Measurements from ENCODE around the gene ILKAP.

DNA sequence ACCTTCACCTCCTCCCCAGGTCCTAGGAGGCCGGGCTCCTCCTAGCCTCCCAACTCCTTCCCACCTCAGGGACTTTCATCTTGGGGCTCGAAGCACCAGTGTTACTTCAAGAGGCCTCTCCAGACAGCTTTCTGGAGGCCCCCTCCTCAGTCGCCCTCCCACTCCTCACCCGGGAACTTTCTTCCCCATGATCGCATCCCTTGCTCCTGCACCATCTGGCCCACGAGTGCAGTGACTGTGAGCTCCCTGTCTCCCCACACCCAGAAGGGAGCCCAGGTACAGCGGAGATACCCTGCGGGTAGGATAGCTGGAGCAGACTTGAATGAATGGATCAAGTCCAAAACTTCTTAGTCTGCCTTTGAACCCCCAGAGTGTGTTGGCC lies 38.6 kb downstream of the ILKAP start:
- TF ChIP-seq, protein P1, sequence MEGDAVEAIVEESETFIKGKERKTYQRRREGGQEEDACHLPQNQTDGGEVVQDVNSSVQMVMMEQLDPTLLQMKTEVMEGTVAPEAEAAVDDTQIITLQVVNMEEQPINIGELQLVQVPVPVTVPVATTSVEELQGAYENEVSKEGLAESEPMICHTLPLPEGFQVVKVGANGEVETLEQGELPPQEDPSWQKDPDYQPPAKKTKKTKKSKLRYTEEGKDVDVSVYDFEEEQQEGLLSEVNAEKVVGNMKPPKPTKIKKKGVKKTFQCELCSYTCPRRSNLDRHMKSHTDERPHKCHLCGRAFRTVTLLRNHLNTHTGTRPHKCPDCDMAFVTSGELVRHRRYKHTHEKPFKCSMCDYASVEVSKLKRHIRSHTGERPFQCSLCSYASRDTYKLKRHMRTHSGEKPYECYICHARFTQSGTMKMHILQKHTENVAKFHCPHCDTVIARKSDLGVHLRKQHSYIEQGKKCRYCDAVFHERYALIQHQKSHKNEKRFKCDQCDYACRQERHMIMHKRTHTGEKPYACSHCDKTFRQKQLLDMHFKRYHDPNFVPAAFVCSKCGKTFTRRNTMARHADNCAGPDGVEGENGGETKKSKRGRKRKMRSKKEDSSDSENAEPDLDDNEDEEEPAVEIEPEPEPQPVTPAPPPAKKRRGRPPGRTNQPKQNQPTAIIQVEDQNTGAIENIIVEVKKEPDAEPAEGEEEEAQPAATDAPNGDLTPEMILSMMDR (IDR thresholded peaks at IDR 0.05; ENCODE audit: poor library complexity): no peak
- no peak for TF ChIP-seq EZH2 (IDR thresholded peaks at IDR 0.05; ENCODE audit: borderline replicate concordance)
- TF ChIP-seq EZH2phosphoT487 (IDR thresholded peaks at IDR 0.05; ENCODE audit: low read depth, severe bottlenecking, unreplicated experiment): no peak
